Brain microvascular endothelial cell (primary cell): Measurements from ENCODE around the gene PKP1.

Experiments
- DNase-seq: peaks from one replicate; pipeline ENCODE4 v3.0.0-alpha.2; 2020
- H3K27ac ChIP-seq: fragments of 250-450 bp; sonication (Bioruptor Pico); 2 replicates; pipeline ENCODE4 v1.5.1; 2020; ENCODE audit warnings: mild to moderate bottlenecking, moderate library complexity
- H3K27me3 ChIP-seq: fragments of 250-450 bp; sonication (Bioruptor Pico); replicated peaks from 2 replicates; pipeline ENCODE4 v1.5.1; 2020; ENCODE audit warnings: mild to moderate bottlenecking
- H3K36me3 ChIP-seq: fragments of 250-450 bp; sonication (Bioruptor Pico); replicated peaks from 2 replicates; pipeline ENCODE4 v1.5.1; 2020; ENCODE audit warnings: mild to moderate bottlenecking
- H3K4me3 ChIP-seq: 2 replicates; pipeline ENCODE4 v1.5.1; 2011; ENCODE audit warnings: low read depth, mild to moderate bottlenecking, control low read depth, low read length, moderate library complexity
- in situ Hi-C: cut with HindIII; loops from 2 replicates; pipeline ENCODE4 v1.10.0; 2017; ENCODE audit warnings: low sequenced_read_pairs, low pct_ligation_motif_present
- TF ChIP-seq, protein P1 (sequence below): IDR thresholded peaks from 2 replicates; pipeline ENCODE4 v1.5.1; 2011; ENCODE audit warnings: low read depth, mild to moderate bottlenecking, moderate library complexity, low read length, control low read depth, inconsistent platforms; ENCODE audit errors: missing control alignments

Gene PKP1

DNA sequence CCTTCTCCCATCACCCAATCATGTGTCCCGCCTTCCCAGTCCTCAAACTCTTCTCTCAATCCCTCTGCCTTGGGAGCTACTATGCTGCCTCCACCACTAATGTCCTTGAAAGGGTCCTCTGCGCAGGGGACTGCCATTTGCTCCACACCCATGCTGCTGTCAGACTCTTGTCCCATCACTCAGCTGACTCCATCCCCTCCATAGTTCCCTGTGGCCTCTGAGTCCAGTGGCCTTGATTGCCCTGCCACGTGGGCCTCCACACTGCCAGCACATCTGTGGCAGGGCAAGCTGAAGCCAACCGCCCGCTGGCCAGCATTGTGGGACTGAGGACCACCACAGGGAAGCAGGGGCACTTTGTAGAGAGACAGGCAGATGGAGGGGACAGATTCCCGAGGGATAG, 95.5 kb downstream of the PKP1 start:
- Histone ChIP-seq H3K4me3 (no peak overlapping the region), H3K27ac (no peak overlapping the region), H3K36me3 (no peaks in the 10 kb centered on the region), H3K27me3 (peaks cover 12% of the 10 kb centered on the region)
- DNase-seq: no peak
- TF ChIP-seq, protein P1, sequence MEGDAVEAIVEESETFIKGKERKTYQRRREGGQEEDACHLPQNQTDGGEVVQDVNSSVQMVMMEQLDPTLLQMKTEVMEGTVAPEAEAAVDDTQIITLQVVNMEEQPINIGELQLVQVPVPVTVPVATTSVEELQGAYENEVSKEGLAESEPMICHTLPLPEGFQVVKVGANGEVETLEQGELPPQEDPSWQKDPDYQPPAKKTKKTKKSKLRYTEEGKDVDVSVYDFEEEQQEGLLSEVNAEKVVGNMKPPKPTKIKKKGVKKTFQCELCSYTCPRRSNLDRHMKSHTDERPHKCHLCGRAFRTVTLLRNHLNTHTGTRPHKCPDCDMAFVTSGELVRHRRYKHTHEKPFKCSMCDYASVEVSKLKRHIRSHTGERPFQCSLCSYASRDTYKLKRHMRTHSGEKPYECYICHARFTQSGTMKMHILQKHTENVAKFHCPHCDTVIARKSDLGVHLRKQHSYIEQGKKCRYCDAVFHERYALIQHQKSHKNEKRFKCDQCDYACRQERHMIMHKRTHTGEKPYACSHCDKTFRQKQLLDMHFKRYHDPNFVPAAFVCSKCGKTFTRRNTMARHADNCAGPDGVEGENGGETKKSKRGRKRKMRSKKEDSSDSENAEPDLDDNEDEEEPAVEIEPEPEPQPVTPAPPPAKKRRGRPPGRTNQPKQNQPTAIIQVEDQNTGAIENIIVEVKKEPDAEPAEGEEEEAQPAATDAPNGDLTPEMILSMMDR: no peak
- in situ Hi-C loops: no loop called here

DNA sequence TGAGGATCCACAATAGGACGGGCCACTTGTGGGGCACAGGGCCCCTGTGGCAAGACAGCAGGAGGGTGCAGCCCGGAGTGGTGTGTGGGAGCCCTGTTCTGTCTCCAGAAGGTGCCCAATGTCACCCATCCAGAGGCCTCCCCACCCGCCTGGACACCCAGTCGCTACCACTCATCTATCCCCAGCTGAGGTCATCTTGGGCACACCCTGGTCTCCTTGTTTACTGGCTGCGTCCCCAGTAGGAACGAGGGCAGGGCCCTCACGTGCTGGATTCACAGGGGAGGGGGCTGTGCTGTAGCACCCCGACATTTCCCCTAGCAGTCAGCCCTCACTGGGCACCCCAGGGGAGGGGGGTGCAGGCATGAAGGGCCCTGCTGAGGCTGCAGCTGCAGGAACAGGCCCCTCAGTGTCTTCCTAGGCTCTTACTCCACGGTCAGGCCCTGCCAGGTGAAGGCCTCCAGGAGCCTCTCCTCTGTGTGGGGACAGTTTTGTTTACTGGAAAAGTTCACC, 96.5 kb downstream of the PKP1 start:
- in situ Hi-C loops: no loop called here
- no peak overlapping the region for H3K27ac ChIP-seq

DNA sequence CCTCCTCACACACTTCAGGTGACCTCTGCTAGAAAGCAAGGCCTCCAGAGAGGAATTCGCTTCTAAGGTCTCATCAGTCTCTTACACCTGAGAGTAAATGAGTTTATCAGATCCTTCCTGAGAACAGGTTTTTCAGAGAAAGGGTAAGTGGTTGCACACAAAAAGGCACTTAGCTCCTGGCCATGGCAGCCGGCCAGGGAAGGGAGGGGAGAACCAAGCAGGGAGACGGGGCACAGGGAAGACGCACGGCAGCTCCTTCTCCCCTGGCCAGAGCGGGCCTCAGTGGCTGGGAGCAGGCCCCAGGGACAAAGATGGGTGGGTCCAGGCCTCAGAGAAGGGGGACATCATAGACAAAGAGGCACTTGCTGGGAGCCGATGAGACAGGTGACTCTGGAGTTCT, 97.8 kb downstream of the PKP1 start:
- TF ChIP-seq, protein P1: no peak
- in situ Hi-C loops: no loop called here
- DNase-seq: no peak
- Histone ChIP-seq H3K36me3 (no peaks in the 10 kb centered on the region), H3K27ac (no peak overlapping the region), H3K4me3 (no peak overlapping the region), H3K27me3 (peaks cover 5% of the 10 kb centered on the region)

More for the DNA sequence above, 96.5 kb downstream of the PKP1 start:
- Histone ChIP-seq H3K4me3 (no peak overlapping the region), H3K27me3 (peaks cover 8% of the 10 kb centered on the region), H3K36me3 (no peaks in the 10 kb centered on the region)
- TF ChIP-seq, protein P1: no peak
- no peak for DNase-seq
